ENCODE data around the gene ZNF385B. TPM values are rescaled to one million over a fixed set of nuclear protein-coding genes. Genes with fewer than 3 reads are reported as not detected.

ZNF385B gene
- total and polyA plus RNA-seq, 4 donors: 13.5 to 70.8 (median 45.2) TPM

GRCh38 chr2:179652296-179652695, 209.1 kb downstream of the ZNF385B start:
- Histone ChIP-seq H3K4me3 (no peak overlapping the region), H3K9me3 (ENCODE audit: control insufficient read depth in 4 of 4, insufficient read depth in 3 of 4, low read length in 3 of 4) (no peaks in the 10 kb centered on the region), H3K36me3 (ENCODE audit: control insufficient read depth in 4 of 4, insufficient read depth in 4 of 4, low read length in 4 of 4) (no peaks in the 10 kb centered on the region), H3K9ac (ENCODE audit: insufficient read depth in 1 of 2, low read length in 2 of 2) (no peak overlapping the region), H3K27me3 (ENCODE audit: control insufficient read depth in 3 of 3, insufficient read depth in 3 of 3, low read length in 2 of 3) (no peaks in the 10 kb centered on the region), H3K4me1 (ENCODE audit: control insufficient read depth in 5 of 5, insufficient read depth in 5 of 5, low read length in 5 of 5) (peaks cover 0 to 10% (median 0%) of the 10 kb centered on the region in 5 donors), H3K27ac (ENCODE audit: low read depth in 1 of 2, low read length in 1 of 2) (no peak overlapping the region)
- no peak for ATAC-seq (ENCODE audit: insufficient read depth, low FRiP score)
- TF ChIP-seq CTCF (IDR thresholded peaks at IDR 0.05; ENCODE audit: control extremely low read depth, extremely low read depth): no peak
- 23 to 32% methylated on average over 2 of the region's 2 CpGs for WGBS, 2 donors
- DNase-seq: peak in 1 of 3 donors; percentile 34

GRCh38 chr2:179650420-179650819, 211.0 kb downstream of the ZNF385B start:
- no peak overlapping the region for H3K27ac ChIP-seq (ENCODE audit: low read depth in 1 of 2, low read length in 1 of 2)
- H3K27me3 ChIP-seq (ENCODE audit: control insufficient read depth in 3 of 3, insufficient read depth in 3 of 3, low read length in 2 of 3): no peaks in the 10 kb centered on the region
- TF ChIP-seq CTCF (IDR thresholded peaks at IDR 0.05; ENCODE audit: control extremely low read depth, extremely low read depth): no peak
- no peak overlapping the region for H3K4me3 ChIP-seq
- no peaks in the 10 kb centered on the region for H3K36me3 ChIP-seq (ENCODE audit: control insufficient read depth in 4 of 4, insufficient read depth in 4 of 4, low read length in 4 of 4)
- no peaks in the 10 kb centered on the region for H3K9me3 ChIP-seq (ENCODE audit: control insufficient read depth in 4 of 4, insufficient read depth in 3 of 4, low read length in 3 of 4)
- no peak overlapping the region for H3K9ac ChIP-seq (ENCODE audit: insufficient read depth in 1 of 2, low read length in 2 of 2)
- H3K4me1 ChIP-seq (ENCODE audit: control insufficient read depth in 5 of 5, insufficient read depth in 5 of 5, low read length in 5 of 5): peaks cover 0 to 28% (median 0%) of the 10 kb centered on the region in 5 donors
- DNase-seq: no peak
- ATAC-seq (ENCODE audit: insufficient read depth, low FRiP score): no peak

- no peak for TF ChIP-seq CTCF (IDR thresholded peaks at IDR 0.05; ENCODE audit: control extremely low read depth, extremely low read depth)
- H3K4me3 ChIP-seq: no peak overlapping the region
- no peak overlapping the region for H3K9ac ChIP-seq (ENCODE audit: insufficient read depth in 1 of 2, low read length in 2 of 2)
- no peaks in the 10 kb centered on the region for H3K9me3 ChIP-seq (ENCODE audit: control insufficient read depth in 4 of 4, insufficient read depth in 3 of 4, low read length in 3 of 4)
- DNase-seq (peak in 2 of 3 donors; percentile 24 to 34), ATAC-seq (ENCODE audit: insufficient read depth, low FRiP score) (no peak)
- H3K27me3 ChIP-seq (ENCODE audit: control insufficient read depth in 3 of 3, insufficient read depth in 3 of 3, low read length in 2 of 3): no peaks in the 10 kb centered on the region
- H3K36me3 ChIP-seq (ENCODE audit: control insufficient read depth in 4 of 4, insufficient read depth in 4 of 4, low read length in 4 of 4): no peaks in the 10 kb centered on the region
- peaks cover 0 to 38% (median 3%) of the 10 kb centered on the region in 5 donors for H3K4me1 ChIP-seq (ENCODE audit: control insufficient read depth in 5 of 5, insufficient read depth in 5 of 5, low read length in 5 of 5)
- WGBS, 2 donors: 81 to 82% methylated on average over 3 of the region's 3 CpGs
- H3K27ac ChIP-seq (ENCODE audit: low read depth in 1 of 2, low read length in 1 of 2): no peak overlapping the region
These were observed 214.4 kb downstream of the ZNF385B start for GRCh38 chr2:179646862-179647587.

Measured in lung (tissue), 12 donors.